ENCODE data around the gene TMEM14A.
"Not testable (repeated sequence)": the region's sequence is repeated elsewhere in the genome, so short reads cannot be mapped to it uniquely, and the experiment has no call there.

Gene TMEM14A

GRCh38 chr6:52704781-52705502, 34.0 kb downstream of the TMEM14A start:
- DNase-seq: not testable (repeated sequence)

- DNase-seq: no peak
Measured at GRCh38 chr6:52706001-52706400, 35.1 kb downstream of the TMEM14A start.

- DNase-seq: no peak
Measured at GRCh38 chr6:52707963-52708680, 37.2 kb downstream of the TMEM14A start.

GRCh38 chr6:52712136-52712535, 41.2 kb downstream of the TMEM14A start:
- DNase-seq: no peak

GRCh38 chr6:52714761-52715160, 43.8 kb downstream of the TMEM14A start:
- DNase-seq: not testable (repeated sequence)

GRCh38 chr6:52718550-52718949, 47.6 kb downstream of the TMEM14A start:
- DNase-seq: no peak

GRCh38 chr6:52720321-52720720, 49.4 kb downstream of the TMEM14A start:
- DNase-seq: no peak

GRCh38 chr6:52724042-52724405, 53.1 kb downstream of the TMEM14A start:
- no peak for DNase-seq

- DNase-seq: peak; percentile 45
Measured at GRCh38 chr6:52724406-52725121, 53.7 kb downstream of the TMEM14A start.

- no peak for DNase-seq
Measured at GRCh38 chr6:52725143-52725534, 54.2 kb downstream of the TMEM14A start.

- DNase-seq: no peak
Measured at GRCh38 chr6:52725535-52726192, 54.8 kb downstream of the TMEM14A start.

- DNase-seq: no peak
Measured at GRCh38 chr6:52726193-52726542, 55.3 kb downstream of the TMEM14A start.

GRCh38 chr6:52726741-52727535, 56.0 kb downstream of the TMEM14A start:
- DNase-seq: no peak

GRCh38 chr6:52727908-52728307, 57.0 kb downstream of the TMEM14A start:
- DNase-seq: no peak

- no peak for DNase-seq
Measured at GRCh38 chr6:52728394-52728793, 57.5 kb downstream of the TMEM14A start.

- no peak for DNase-seq
Measured at GRCh38 chr6:52729576-52729975, 58.7 kb downstream of the TMEM14A start.

GRCh38 chr6:52731719-52732118, 60.8 kb downstream of the TMEM14A start:
- no peak for DNase-seq

- no peak for DNase-seq
Measured at GRCh38 chr6:52733172-52733571, 62.3 kb downstream of the TMEM14A start.

- no peak for DNase-seq
Measured at GRCh38 chr6:52734072-52734471, 63.2 kb downstream of the TMEM14A start.

- DNase-seq: no peak
Measured at GRCh38 chr6:52735071-52735470, 64.2 kb downstream of the TMEM14A start.

- DNase-seq: no peak
Measured at GRCh38 chr6:52736145-52736544, 65.2 kb downstream of the TMEM14A start.

All from activated CD8-positive, alpha-beta memory T cell treated with anti-CD3 and anti-CD28 coated beads, Interleukin-2, amount 50 U/mL, for 4 hours (primary cell).